Bronchial epithelial cell (primary cell): ENCODE measurements around the gene CARMIL1. TPM values are rescaled to one million over a fixed set of nuclear protein-coding genes. Genes with fewer than 3 reads are reported as not detected.

Source experiments
- DNase-seq: peaks from one replicate; pipeline ENCODE4 v3.0.0-alpha.2; 2010; ENCODE audit warnings: low read depth
- FAIRE-seq: peaks from 2 replicates; lab custom pipeline; 2011; peaks lifted over from hg19 to GRCh38; lab: Jason Lieb, UNC
- H3K27me3 ChIP-seq: 2 replicates; pipeline ENCODE4 v1.5.1; 2011; ENCODE audit warnings: low read length; ENCODE audit not compliant: control insufficient read depth, insufficient read depth
- H3K36me3 ChIP-seq: 2 replicates; pipeline ENCODE4 v1.5.1; 2011; ENCODE audit warnings: low read length; ENCODE audit not compliant: control insufficient read depth, insufficient read depth
- H3K4me3 ChIP-seq: 2 replicates; pipeline ENCODE4 v1.5.1; 2011; ENCODE audit warnings: mild to moderate bottlenecking, low read depth, low read length, control low read depth
- total RNA-seq: library from RNA; depleted of rRNA; stranded (reverse); fragments of >200 nt; gene quantifications from 2 replicates; pipeline ENCODE4 v1.2.1, GENCODE V29; 2014
- TF ChIP-seq, protein P1 (sequence below): IDR thresholded peaks from 2 replicates; pipeline ENCODE4 v1.5.1; 2011; ENCODE audit warnings: mild to moderate bottlenecking, moderate library complexity, low read length, control low read depth, inconsistent platforms; ENCODE audit not compliant: insufficient read depth, severe bottlenecking

Gene CARMIL1
- total RNA-seq, 1 donor from 2014 or later: 12.1 TPM

DNA sequence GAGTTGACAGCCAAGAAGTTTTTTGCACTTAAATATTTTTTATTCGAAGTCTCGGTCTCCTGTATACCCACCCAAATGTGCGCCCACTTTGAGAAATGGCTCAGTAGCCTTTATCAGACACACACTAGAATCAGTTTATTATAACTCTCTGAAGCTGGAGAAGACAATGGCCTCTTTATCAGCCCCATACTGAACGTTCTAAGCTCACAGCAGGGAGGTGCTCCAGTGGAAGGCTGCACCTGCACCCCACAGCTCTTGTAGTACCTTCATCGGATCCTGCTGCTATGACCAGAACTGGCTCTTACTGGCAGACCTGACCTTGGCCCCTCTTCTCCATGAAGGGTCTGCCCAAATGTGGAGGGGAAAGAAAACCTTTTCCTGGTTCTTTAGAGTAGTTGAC lies 207.8 kb downstream of the CARMIL1 start:
- TF ChIP-seq, protein P1, sequence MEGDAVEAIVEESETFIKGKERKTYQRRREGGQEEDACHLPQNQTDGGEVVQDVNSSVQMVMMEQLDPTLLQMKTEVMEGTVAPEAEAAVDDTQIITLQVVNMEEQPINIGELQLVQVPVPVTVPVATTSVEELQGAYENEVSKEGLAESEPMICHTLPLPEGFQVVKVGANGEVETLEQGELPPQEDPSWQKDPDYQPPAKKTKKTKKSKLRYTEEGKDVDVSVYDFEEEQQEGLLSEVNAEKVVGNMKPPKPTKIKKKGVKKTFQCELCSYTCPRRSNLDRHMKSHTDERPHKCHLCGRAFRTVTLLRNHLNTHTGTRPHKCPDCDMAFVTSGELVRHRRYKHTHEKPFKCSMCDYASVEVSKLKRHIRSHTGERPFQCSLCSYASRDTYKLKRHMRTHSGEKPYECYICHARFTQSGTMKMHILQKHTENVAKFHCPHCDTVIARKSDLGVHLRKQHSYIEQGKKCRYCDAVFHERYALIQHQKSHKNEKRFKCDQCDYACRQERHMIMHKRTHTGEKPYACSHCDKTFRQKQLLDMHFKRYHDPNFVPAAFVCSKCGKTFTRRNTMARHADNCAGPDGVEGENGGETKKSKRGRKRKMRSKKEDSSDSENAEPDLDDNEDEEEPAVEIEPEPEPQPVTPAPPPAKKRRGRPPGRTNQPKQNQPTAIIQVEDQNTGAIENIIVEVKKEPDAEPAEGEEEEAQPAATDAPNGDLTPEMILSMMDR: no peak
- no peak for DNase-seq
- Histone ChIP-seq H3K27me3 (no peaks in the 10 kb centered on the region), H3K4me3 (no peak overlapping the region), H3K36me3 (no peaks in the 10 kb centered on the region)
- no peak for FAIRE-seq

DNA sequence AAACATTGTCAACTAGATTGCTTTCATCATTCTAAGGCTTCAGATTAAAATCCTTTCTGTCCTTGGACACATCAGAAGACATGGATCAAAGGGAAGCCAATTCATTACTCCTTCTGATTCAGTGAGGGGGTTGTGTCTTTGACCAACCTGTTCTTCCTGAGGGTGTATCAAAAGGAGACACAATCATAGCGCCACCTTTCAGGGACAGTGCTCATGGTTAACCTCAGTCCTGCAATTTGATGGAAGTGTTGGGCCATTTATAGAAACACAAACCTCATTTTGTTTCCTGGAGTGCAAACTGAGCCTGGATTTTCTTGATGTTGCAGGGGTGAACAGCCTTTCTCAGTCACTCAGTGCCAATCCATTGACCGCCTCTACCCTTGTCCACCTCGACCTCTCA lies 209.0 kb downstream of the CARMIL1 start:
- TF ChIP-seq, protein P1: no peak
- Histone ChIP-seq H3K27me3 (no peaks in the 10 kb centered on the region), H3K4me3 (no peak overlapping the region), H3K36me3 (no peaks in the 10 kb centered on the region)
- DNase-seq: no peak
- no peak for FAIRE-seq

DNA sequence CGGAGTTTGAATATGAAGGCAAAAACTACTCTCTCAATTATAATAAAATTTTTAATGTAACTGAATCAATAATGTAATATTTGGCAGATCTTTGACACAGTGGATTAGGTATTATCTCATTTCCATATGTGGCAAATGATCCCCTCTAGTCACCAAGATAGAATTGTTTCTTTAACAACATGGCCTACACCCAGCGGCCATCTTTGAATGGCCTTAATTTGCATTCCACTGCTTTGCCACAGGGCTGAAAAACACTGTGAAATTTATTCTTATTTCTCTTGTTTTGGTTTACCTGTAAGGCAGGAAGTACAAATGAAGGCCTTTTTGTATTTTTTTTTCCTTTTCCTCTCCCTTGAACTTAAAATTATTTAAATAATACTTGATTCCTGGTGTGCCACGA lies 210.2 kb downstream of the CARMIL1 start:
- Histone ChIP-seq H3K27me3 (no peaks in the 10 kb centered on the region), H3K36me3 (no peaks in the 10 kb centered on the region), H3K4me3 (no peak overlapping the region)
- TF ChIP-seq, protein P1: no peak
- no peak for DNase-seq
- no peak for FAIRE-seq

DNA sequence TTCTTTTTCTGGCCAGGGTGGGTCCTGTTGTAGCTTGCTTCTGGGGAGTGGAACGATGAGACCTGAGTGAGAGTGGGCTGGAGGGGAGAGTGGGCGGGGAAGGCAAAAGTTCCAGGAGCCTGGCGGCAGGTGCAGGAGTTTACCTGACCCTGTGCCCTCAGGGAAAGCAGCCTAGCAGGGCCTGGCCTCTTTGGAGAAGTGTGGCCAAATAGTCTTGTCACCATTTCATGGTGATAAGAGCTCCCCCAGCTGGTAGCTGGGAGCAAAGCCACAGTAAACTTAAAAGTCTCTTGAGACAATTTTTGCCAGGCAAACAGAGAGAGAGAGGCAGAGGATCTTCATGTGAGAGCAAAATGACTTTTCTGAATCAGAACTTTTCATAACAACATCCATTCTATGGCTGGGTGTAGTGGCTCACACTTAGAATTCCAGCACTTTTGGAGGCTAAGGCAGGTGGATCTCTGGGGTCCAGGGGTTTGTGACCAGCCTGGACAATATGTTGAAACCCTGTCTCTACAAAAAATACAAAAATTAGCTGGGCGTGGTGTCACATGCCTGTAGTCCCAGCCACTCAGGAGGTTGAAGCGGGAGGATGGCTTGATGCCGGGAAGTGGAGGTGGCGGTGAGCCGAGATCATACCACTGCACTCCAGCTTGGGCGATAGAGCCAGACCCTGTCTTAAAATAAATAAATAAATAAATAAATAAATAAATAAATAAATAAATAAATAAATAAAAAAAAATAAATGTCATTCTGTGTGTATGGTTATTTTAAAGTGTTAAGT lies 211.0 kb downstream of the CARMIL1 start:
- no peak for FAIRE-seq

DNA sequence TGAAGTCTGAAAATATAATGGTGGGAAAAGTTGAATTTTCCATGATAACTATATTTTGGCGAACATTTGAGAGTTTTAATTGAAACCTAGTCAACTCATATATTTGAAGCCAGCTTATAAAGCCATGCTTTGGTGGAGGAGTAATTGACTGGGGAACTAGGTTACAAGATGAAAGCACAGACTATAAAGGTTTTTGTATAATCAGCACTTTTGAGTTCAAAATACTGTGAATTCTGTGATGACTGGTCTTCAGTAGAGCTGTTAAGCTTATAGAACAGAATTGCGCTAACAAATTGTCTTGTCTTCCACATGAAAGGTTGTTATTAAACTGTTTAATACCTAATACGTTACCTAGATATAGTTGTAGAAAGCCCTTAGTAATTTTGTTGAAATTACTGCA lies 213.8 kb downstream of the CARMIL1 start:
- H3K36me3 ChIP-seq: no peaks in the 10 kb centered on the region
- H3K4me3 ChIP-seq: no peak overlapping the region
- DNase-seq (no peak), FAIRE-seq (no peak)
- TF ChIP-seq, protein P1: no peak
- H3K27me3 ChIP-seq: no peaks in the 10 kb centered on the region

More for the DNA sequence above, 211.0 kb downstream of the CARMIL1 start:
- Histone ChIP-seq H3K27me3 (no peaks in the 10 kb centered on the region), H3K4me3 (no peak overlapping the region), H3K36me3 (no peaks in the 10 kb centered on the region)
- DNase-seq: peak; percentile 77
- TF ChIP-seq, protein P1: peak; percentile 85

DNA sequence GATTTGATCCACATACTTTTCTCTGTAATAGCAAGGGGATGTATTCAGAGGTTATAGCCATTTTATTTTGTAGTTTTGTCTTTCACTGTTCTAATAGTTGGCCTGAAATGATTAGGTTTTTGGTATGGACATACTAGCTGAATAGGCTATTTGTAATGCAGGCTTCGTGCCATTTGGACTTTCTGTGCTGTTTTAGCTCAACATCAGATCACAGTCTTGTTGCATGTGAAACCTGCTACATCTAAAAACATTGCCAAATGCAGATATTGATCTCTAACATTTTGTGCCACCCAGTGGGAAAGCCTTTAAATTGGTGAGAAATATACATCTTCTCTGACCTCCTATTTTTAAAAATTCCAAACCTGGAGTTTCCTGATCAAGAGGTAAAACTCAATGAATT lies 215.3 kb downstream of the CARMIL1 start:
- no peak overlapping the region for H3K4me3 ChIP-seq
- no peaks in the 10 kb centered on the region for H3K36me3 ChIP-seq
- DNase-seq (no peak), FAIRE-seq (no peak)
- TF ChIP-seq, protein P1: no peak
- H3K27me3 ChIP-seq: no peaks in the 10 kb centered on the region
